Measurements from ENCODE around the gene FHOD1.

Gene FHOD1

DNA sequence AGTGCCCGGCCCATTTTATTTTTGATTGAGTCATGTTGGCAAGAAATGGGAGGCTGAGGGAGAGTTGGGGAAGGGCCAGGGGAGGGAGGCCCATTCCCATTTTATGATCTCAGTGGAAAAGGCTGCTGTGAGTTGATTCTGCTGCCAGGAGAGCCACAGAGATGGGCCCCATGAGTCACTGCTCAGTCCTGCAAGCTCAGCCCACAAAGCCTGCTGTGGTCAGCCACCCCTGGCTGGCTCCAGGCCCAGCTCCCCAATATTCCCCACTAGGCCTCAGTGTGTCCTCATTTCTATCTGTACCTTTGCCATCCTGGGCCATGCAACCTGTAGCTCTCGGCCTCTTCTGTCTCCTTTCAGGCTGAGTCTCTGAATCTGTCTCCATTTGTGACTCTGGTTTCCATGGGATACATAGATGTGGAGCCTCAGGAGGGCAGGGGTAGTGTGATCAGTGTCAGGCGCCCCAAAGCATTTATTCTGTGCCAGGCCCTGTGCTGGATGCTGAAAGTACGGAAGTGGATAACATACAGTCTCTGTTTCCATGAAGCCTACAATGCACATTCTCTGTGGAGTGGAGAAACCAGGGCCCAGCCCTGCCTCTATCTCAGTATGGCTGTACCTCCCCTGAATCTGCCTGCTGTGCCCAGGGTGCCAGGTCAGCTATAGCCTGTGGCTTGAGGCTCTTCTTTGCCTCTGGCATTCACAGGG lies 30.2 kb upstream of the FHOD1 start:
- DNase-seq, result peak; percentile 77

DNA sequence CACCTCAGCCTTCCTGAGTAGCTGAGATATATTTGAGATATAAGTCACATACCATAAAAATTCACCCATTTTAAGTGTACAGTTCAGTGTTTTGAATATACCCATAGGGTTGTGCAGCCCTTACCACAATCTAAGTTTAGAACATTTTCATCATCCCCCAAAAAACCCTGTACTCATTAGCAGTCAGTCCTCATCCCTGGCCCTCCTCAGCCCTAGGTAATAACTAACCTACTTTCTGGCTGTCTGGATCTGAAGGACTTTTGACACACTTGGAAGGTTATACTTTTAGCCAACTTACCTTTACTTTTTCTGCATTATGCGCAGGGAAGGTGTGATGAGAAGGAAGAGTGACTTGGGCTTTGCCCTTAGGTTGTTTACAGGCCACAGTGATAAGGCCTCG lies 28.0 kb upstream of the FHOD1 start:
- peak; percentile 15 for DNase-seq

DNA sequence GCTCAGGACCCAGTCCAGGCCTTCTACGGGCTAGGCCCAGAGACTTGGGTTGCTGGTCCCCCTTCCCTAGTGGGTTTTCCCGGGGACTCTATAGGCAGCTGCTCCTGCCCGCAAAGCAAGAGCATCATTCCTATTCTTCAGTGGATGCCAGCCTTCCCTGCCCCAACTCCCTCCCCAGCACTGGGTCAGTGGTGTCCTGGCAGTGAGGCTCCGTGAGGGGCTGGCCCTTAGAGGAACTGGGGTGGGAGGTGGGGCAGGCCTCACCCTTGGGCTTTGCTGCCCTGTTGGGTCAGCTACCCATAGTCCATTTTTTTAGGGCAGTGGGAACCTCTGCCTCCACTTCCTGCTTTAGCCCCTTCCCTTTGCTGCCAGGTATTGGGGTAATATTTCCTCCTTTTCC lies 24.2 kb upstream of the FHOD1 start:
- no peak for DNase-seq

DNA sequence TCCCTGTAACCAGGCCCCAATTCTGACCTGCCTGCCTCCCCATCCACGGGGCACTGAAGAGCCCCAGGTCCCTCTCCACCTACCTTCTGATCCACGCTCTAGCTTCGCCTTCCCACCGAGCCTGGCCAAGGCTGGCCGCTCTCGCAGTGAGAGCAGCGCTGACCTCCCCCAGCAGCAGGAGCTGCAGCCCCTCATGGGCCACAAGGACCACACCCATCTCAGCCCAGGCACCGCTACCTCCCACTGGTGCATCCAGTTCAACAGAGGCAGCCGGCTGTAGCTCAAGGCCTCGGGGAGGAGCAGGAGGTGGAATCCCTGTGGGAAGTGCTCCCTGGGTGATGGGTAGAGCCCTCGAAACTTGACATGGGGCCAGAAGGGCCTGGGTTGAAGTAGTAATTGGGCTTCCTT lies 23.7 kb upstream of the FHOD1 start:
- no peak for DNase-seq

DNA sequence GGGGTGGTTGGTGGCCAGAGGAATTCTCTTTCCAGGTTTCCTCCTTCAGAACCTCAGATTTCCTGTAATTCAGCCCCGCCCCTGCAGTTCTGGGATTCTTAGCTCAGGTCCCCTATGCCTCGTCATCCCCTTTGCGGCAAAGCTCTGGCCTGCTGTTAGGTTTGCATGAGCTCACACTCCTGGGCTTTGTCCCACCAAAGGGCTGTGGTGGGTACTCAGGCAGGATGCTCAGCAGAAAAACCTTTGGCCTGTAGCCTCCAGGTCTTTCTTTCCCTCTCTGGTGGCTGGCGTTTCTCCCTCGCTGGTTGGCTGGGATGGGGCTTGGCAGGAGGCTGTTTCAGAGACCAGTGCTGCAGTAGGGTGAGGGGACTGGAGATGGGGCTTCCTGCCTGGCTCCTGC lies 22.5 kb upstream of the FHOD1 start:
- no peak for DNase-seq

DNA sequence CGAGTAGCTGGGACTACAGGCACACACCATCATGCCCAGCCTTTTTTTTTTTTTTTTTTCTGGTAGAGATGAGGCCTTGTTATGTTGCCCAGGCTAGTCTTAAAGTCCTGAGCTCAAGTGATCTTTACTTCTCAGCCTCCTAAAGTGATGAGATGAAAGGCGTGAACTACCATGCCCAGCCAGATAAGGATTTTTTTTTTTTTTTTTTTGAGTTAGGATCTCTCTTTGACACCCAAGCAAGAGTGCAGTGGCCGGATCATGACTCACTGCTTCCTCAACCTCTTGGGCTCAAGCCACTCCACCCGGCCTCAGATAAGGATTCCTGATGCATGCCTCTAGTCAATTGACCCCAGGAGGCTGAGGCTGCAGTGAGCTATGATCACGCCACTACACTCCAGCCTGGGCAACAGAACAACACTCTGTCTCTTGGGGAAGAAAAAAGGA lies 20.9 kb upstream of the FHOD1 start:
- no peak for DNase-seq

DNA sequence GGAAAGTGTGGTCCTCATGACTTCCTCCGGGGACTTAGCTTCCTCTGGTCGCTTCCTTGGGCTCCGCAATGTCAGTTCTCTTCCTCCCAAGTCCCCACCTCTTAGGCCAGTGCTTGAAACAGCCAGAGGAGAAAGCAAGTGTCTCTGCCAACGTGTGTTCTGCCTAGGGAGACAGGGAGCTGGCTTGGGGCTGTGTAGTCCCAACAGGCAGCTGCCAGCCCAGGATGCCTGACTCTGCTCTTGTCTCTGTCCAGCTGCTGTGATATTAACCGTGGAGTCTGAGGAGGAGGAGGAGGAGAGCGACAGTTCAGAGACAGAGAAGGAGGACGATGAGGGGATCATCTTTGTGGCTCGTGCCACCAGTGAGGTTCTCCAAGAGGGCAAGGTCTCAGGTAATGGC lies 18.6 kb upstream of the FHOD1 start:
- DNase-seq, result no peak

DNA sequence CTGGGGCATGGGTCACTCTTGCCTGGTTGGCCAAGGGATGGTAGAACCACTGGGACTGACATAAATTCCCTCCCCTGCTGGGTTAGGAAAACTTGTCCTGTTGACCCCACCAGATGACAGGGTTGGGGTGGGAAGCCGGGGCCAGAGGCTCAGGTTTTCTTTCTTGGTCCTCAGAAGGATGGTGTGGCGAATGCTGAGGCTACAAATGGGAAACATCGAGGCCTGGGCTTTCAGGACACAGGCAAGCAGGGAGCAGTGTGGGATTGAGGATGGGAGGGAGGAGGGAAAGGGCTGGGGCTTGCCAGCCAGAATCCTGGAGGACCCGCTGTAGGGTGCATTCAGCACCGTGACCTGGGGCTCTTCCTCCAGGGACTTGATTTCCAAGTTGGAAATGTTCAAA lies 17.6 kb upstream of the FHOD1 start:
- DNase-seq, result no peak

DNA sequence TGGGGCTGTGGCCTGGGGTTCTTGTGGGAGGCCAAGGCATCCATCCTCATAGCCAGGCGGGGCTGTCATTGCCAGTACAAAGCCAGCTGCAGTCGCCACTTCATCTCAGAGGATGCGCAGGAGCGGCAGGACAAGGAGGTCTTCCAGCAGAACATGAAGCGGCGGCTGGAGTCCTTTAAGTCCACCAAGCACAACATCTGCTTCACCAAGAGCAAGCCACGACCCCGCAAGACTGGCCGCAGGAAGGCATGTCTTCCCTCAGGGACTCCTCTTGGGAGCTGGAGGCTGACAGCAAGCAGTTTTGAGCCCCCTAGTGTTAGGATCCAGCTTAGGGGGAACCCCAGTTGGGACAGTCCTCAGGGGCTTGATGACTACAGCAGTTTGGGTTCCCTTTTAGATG lies 17.0 kb upstream of the FHOD1 start:
- DNase-seq, result peak; percentile 16

DNA sequence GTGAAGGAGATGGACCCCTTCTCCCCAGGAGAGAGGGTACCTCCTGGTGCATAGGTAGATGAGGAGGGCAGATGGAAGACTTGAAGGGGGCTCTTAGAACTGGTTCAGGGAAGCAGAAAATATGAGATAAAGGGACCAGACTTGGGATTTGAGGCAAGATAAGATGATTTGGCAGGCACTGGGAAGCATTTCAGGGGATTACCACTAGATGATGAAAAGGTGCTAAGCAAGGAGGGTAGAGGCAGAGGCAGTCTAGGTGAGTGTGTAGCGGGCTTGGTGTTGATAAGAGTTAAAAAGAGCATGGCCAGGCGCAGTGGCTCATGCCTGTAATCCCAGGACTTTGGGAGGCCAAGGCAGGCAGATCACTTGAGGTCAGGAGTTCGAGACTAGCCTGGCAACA lies 15.9 kb upstream of the FHOD1 start:
- DNase-seq, result no peak

DNA sequence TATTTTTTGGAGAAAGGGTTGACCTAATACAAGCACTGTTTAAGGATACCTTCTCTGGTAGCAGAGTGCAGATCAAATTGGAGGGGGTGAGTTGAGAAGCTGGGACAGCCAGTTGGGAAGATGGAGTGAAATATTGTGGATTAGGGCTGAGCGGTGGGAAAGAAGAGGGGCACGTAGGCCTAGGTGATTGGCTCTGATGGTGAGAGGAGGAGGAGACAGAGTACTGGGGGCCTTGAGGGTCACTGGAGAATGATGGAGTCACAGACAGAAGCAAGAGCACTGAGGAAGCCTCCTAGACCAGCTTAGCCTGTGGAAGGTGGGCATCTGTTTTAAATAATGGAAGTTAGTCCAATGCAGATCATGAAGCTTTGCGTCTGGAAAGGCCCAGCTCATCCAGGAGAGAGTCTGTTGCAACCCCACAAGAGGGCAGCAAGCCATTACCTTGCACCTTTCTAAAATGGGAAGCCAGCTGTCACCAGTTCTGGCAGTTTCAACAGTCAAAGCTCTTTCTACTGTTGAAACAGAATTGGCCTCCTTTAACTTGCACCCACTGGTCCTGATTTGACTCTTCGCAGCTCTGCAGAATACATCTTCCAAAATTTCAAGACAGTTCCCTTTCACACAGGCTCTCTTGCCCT lies 13.3 kb upstream of the FHOD1 start:
- DNase-seq, result no peak

DNA sequence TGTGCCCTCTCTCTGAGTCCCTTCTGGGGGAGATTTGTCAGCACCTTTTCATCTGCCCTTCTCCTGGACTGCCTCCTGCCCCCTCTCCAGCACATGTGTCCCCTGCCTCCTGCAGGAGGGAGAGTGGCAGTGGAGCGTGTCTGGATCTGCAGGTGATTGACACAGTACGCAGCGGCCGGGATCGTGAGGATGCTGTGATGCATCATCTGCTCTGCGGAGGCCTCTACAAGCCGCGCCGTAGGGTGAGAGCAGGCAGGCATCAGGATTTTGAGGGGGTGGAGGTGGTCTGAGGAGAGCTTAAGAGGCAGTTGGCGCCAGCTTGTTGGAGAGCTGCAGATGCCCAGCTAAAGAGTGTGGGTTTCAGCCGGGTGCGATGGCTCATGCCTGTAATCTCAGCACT lies 12.4 kb upstream of the FHOD1 start:
- no peak for DNase-seq

DNA sequence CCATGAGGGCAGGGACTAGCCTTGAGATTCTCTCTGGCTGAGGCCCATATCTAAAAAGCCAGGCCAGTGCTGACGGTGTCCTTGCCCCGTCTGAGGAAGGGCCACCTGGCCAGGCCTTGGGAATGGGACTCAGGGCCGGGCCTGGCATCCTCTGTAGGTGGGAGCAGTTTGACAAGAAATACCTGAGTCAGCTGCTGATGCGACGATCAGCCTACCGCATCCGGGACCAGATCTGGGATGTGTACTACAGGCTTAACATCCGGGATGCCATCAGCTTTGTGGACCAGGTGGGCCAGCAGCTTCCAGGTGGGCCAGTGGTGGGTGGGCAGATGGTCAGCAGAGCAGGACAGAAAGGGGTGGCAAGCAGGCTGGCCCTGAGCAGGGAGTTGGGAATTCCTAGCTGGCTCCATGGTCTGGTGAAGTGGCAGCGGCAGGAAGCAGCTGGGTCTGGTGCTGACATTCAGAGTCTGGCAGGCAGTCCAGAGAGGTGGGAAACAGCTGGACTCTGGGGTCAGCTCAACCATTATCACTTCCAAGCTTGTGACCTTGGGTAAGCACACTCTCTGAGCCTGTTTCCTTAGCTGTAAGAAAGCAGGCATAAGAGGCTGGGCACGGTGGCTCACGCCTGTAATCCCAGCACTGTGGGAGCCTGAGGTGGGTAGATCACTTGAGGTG lies 11.0 kb upstream of the FHOD1 start:
- DNase-seq, result peak; percentile 25

DNA sequence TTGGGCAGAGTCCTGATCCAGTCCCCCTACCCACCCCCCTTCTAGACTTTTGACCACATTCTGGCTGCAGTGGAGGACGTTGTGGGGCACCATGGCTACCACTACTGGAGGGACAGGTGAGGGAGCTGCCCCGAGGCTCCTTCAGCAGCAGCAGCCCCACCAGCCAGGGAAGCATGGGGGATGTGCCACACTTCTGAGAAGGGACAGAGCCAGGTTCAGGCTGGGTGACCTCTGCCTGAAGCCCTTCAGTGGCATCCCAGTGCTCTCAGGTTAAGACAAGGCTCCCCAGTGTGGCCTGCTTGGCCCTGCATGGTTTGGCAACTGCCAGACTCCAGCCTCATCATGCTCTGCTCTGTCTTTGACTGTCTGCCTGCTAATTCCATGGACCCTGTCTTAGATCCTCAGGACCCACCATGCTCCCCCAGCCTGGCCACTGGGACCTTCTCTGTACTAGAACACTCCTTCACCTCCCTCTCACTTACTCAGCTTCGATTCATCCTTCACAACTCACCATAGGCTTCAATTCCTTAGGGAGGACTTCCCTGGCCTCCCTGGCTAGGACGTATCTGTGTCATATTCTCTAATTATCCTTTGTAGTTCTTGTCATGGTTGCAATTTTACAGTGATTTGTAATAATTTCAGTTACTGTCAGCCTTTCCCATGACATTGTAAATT lies 10.3 kb upstream of the FHOD1 start:
- peak; percentile 23 for DNase-seq

DNA sequence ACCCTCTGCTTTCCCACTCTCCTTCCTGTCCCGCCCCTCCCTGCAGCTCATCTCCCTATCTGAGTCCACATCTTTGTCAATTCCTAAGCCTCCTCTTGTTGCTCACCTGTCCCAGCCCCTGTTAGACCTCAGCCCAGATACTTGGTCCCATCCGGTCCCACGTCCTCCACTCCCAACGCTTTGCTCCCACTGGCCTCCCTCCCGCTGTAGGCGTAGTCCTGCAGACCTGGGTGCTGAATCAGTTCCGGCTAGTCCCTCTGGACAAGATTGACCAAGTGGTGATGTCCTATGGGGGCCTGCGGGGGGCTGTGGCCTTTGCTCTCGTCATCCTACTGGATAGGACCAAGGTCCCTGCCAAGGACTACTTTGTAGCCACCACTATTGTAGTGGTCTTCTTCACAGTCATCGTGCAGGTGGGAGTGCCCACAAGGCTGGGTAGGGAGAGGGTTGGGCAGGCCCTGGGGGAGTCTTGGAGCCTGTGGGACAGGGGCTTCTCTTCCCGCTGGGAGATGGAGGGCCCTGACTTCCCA lies 9.5 kb upstream of the FHOD1 start:
- DNase-seq, result no peak

DNA sequence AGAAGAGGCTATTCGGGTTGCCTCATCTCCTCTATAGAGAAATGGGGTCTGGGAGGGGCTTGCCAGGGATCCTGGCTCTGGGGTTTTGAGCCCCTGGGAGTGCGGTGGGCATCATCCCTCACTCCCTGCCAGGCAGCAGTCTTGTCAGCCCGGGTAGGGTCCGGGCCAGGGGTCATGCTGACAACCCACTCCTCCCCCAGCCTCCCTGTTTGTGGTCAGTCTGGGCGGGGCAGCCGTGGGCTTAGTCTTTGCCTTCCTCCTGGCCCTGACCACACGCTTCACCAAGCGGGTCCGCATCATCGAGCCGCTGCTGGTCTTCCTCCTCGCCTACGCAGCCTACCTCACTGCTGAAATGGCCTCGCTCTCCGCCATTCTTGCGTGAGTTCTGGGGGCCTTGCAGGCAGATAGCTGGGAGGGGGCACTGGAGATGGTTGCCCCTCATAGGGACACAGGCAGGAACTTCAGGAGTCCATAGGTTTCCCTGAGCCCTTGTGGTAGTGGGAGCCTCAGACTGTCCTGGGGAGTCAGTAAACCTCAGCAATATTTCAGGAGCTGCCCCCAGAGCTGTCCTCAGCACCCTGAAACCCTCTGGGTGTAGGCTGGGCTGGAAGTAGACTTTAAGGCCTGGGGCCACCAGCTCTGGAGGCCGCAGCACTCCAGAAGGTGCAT lies 8.4 kb upstream of the FHOD1 start:
- peak; percentile 17 for DNase-seq

DNA sequence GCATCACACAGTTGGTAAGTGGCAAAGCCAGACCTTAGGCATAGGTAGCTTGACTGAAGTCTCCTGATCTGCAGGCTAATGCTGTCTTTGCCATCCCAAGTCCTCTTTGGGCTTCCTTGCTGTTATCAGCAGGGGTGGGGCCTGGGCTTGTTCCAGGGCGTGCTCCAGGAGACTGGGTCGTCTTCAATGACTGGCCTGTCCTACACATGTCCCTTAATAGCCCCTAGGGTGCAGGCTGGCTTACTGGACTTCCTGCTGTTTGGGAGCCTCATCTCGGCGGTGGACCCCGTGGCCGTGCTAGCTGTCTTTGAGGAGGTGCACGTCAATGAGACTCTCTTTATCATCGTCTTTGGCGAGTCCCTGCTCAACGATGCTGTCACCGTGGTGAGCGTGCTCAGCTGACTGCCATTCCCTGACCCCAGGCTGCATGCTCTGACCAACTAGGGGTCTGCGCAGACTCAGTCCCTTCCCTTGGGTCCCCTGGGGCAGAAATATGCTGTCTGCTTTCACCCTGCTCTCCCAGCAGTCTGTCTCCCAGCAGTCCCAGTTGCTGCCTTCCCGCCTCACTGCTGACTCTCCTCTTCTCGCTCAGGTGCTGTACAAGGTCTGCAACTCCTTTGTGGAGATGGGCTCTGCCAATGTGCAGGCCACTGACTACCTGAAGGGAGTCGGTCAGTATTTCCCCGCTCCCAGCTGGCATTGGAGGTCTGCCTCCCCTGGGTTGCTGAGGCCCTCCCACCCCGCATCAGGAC lies 7.7 kb upstream of the FHOD1 start:
- DNase-seq, result peak; percentile 23

DNA sequence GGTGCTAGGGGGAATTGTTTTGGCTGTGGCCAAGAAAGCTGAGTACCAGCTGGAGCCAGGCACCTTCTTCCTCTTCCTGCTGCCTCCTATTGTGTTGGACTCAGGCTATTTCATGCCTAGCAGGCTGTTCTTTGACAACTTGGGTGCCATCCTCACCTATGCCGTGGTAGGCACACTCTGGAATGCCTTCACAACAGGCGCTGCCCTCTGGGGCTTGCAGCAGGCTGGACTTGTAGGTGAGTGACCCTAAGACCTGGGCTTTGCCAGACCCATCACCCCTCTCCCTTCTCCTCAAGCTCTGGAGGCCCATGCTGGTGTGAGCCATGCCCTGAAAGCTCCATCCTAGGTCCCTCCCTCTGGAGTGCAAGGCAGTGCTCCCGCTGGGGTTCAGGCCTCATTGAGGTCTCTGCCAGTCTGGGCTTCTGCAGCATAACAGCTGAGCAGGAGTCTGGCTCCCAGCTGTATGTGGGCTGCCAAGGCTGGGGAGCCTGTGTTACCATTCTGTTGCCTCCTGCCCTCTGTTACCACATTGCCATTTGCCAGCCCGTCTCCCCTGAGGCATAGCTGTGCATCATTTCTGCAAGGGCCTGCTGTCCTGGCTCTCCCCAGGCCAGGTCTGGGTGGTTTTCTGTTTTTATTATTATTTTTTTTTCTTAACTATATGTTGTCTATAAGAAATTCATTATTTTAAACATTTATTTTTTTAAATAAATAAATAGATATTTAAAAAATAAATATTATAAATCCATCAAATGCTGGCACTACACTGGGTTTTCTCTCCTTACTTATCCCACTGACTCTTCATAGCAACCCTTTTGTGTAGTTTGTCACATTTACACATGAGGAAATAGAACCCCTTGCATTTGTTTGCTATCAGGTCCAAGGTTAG lies 5.6 kb upstream of the FHOD1 start:
- DNase-seq, result peak; percentile 24

DNA sequence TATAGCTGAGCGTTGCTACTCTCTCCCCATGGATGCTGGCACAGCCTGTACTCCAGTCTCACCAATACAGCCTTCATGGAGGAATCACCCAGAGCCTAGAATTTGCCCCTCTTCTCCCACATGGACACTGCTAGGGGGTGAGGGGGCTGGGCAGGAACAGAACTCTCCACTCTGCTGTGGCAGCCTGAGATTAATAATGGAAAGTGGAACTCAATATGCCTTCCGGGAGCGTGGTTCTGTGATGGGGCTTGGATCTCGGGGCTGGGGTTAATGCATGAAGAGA lies 2.7 kb upstream of the FHOD1 start:
- no peak for DNase-seq

DNA sequence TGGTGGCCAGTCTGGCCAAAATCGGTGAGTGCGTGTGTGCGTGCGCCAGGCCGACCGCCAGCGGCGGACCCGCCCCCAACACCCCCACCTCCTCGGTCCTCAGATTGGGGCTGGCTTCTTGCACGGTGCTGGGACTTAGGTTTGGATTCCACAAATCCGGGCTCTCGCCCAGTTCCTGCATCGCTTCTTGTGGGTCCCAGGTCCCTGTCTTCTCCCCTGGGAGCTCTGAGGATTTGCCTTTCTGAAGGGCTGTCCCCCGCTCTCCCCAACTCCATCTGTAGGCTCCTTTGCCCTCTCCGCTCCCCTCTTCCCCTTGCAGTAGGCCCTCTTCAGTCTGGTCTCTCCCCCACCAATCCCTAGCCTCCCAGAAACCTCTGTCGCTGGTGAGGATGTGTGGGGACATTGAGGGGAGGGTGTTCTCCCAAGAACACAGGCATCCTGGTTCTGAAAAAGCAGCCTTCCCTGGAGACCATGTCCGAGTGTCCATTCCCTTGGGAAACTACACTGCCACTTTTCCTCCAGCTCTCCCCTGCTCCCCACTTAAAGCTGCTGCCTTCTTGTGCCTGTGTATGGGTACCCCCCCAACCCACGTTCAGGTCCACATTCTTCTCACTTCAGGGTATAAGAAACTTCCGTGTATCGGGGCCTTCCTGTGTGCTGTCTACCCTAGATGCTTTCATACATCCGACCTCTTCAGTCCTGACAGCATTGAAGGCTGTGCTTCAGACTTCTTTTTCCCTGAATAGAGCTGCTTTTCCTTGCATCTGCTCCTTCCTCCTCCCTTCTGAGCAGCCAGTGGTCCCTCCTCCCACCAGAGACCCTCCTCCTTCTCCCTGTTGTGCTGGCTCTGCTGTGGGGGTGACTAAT lies 2.1 kb upstream of the FHOD1 start:
- peak; percentile 32 for DNase-seq

Measured in left hindlimb (tissue), 1 donor.